Mucosa of descending colon (tissue), 3 donors: ENCODE data around the gene RNF215. TPM values are rescaled to one million over a fixed set of nuclear protein-coding genes. Genes with fewer than 3 reads are reported as not detected.
A peak's percentile ranks its signal among the peaks of the same experiment; 100 is the strongest.

ENCODE experiments used
- ATAC-seq: fragments of 200-7000 bp; cut with Tn5 transposase; one replicate; pipeline ENCODE4 v1.9.1; 2020; ENCODE audit warnings: mild to moderate bottlenecking, moderate library complexity
- DNase-seq, 3 donors: peaks; one replicate each; pipeline ENCODE4 v3.0.0-alpha.2; 2020
- H3K36me3 ChIP-seq: fragments of 200-600 bp; one replicate; pipeline ENCODE4 v1.8.0; 2021; ENCODE audit warnings: low read depth, mild to moderate bottlenecking
- H3K4me1 ChIP-seq: fragments of 200-600 bp; one replicate; pipeline ENCODE4 v1.8.0; 2021; ENCODE audit warnings: low read depth, mild to moderate bottlenecking
- H3K4me3 ChIP-seq: fragments of 200-600 bp; one replicate; pipeline ENCODE4 v1.8.0; 2021; ENCODE audit warnings: mild to moderate bottlenecking
- H3K9me3 ChIP-seq: fragments of 200-600 bp; one replicate; pipeline ENCODE4 v1.8.0; 2021; ENCODE audit warnings: mild to moderate bottlenecking
- intact Hi-C, 2 donors: fragments of 100-400 bp; cut with DNase I in 1 of 2; cut with micrococcal nuclease in 1 of 2; formaldehyde crosslinking; loops; one replicate each; pipeline versions ENCODE4 v1.11.0 to v1.11.1; 2022; cut with DNase I, micrococcal nuclease
- total RNA-seq, 3 donors: library from RNA; stranded (reverse); fragmentation: NEBNext Ultra II Directional in 2 of 3; extraction: Animal tissue kit (Norgen Biotek cat#: 25700) in 2 of 3; gene quantifications; one replicate each; pipeline versions ENCODE4 v1.2.1 to v1.2.4, GENCODE V29; 2021 to 2023
- TF ChIP-seq, protein P1 (sequence below): fragments of 200-600 bp; IDR thresholded peaks from one replicate; pipeline ENCODE4 v1.8.0; 2022; ENCODE audit warnings: antibody characterized with exemption, mild to moderate bottlenecking
- donor health status: DM: no; HTN: no; CAD: no; lungs with moderate emphysema.
- donor health status: DM: no; HTN: no; CAD: no.
- donor health status: DM: no; HTN: yes; CAD: no.

The RNF215 gene
- total RNA-seq, 3 donors from 2014 or later: 9.0 to 14.2 (median 9.1) TPM

- H3K36me3 ChIP-seq: peaks cover 32% of the 10 kb centered on the region
- H3K4me3 ChIP-seq: no peak overlapping the region
- TF ChIP-seq, protein P1, sequence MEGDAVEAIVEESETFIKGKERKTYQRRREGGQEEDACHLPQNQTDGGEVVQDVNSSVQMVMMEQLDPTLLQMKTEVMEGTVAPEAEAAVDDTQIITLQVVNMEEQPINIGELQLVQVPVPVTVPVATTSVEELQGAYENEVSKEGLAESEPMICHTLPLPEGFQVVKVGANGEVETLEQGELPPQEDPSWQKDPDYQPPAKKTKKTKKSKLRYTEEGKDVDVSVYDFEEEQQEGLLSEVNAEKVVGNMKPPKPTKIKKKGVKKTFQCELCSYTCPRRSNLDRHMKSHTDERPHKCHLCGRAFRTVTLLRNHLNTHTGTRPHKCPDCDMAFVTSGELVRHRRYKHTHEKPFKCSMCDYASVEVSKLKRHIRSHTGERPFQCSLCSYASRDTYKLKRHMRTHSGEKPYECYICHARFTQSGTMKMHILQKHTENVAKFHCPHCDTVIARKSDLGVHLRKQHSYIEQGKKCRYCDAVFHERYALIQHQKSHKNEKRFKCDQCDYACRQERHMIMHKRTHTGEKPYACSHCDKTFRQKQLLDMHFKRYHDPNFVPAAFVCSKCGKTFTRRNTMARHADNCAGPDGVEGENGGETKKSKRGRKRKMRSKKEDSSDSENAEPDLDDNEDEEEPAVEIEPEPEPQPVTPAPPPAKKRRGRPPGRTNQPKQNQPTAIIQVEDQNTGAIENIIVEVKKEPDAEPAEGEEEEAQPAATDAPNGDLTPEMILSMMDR: no peak
- peaks cover 18% of the 10 kb centered on the region for H3K4me1 ChIP-seq
- DNase-seq (no peak), ATAC-seq (no peak)
- no peaks in the 10 kb centered on the region for H3K9me3 ChIP-seq
- intact Hi-C loops: no loop called here
Measured at GRCh38 chr22:30334646-30335045, 52.6 kb downstream of the RNF215 start.

DNA sequence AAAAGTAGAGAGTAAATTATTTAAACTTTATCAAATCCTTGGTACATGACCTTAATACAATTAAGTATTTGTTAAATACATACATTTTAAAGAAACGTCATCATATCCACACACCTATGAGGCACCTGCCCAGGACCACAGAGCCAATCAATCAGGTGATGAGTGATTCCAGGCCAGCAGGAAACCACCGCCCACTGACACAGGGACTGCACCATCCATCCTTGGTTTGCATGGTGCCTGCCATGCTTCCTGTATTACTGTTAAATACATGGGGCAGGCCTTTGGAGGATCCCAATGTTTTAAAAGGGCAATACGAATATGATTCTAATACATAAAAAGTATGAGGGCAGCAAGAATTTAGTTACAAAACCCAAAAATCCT lies 53.5 kb downstream of the RNF215 start:
- Histone ChIP-seq H3K4me1 (peaks cover 19% of the 10 kb centered on the region), H3K9me3 (no peaks in the 10 kb centered on the region), H3K36me3 (peaks cover 30% of the 10 kb centered on the region), H3K4me3 (no peak overlapping the region)
- intact Hi-C loops: no loop called here
- ATAC-seq: no peak
- TF ChIP-seq, protein P1: no peak
- DNase-seq: no peak

DNA sequence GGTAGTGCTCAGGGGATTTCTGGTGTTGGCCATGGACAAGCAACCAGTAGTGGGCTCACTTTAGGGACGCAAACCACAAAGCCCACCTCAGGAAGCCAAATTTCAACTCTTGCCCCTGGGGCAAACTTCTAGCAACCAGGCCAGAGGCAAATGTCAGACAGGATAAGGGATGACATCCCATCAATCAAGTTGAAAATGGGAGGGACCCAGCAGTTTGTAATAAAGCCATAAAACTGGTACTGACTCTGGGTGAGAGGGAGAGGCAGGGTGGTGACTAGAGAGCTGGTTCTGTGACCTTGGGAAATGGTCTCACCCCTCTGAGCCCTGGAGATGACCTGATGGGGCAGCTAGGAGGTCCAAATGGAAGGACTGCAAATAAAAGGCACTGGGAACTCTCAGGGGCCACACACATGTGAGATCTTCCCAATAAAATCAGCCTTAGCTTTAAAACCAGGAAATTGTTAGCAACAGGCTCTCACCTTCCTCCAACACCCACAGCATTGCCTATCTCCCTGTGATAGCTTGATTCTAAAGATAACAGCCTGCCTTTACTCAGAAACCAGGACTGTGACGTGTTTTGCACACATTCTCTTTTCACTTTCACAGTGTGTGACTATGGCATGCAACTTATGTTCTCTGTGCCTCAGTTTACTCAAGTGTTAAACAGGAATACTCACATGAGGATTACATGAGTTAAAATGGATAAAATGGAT lies 54.1 kb downstream of the RNF215 start:
- no peak overlapping the region for H3K4me3 ChIP-seq
- peak in 1 of 3 donors; percentile 61 for DNase-seq
- TF ChIP-seq, protein P1: no peak
- ATAC-seq: peak; percentile 89
- peaks cover 25% of the 10 kb centered on the region for H3K4me1 ChIP-seq
- peaks cover 24% of the 10 kb centered on the region for H3K36me3 ChIP-seq
- H3K9me3 ChIP-seq: no peaks in the 10 kb centered on the region
- intact Hi-C loops: no loop called here

GRCh38 chr22:30332551-30332950 lies 54.7 kb downstream of the RNF215 start:
- intact Hi-C loops: no loop called here
- TF ChIP-seq, protein P1: no peak
- DNase-seq (no peak), ATAC-seq (no peak)
- Histone ChIP-seq H3K4me3 (no peak overlapping the region), H3K4me1 (peaks cover 29% of the 10 kb centered on the region), H3K36me3 (peaks cover 22% of the 10 kb centered on the region), H3K9me3 (no peaks in the 10 kb centered on the region)

Other genes starting within 250 kb of the RNF215 start
- gene LIF, start 140.7 kb downstream of the RNF215 start, total RNA-seq: 10 to 100 TPM in 1 of 3 donors, 1 to 10 TPM in 2; 9.1 to 10.0 (median 9.9) TPM
- gene OSM, start 120.6 kb downstream of the RNF215 start, total RNA-seq: 1 to 10 TPM in 1 of 3 donors, under 1 TPM in 1, not detected in 1; 0.41 to 1.0 TPM
- gene CASTOR1, start 97.9 kb downstream of the RNF215 start, total RNA-seq: 1 to 10 TPM; 6.1 to 8.4 (median 7.6) TPM
- gene TBC1D10A, start 60.5 kb downstream of the RNF215 start, total RNA-seq: 10 to 100 TPM; 29.7 to 41.4 (median 32.2) TPM
- 100 to 1,000 TPM; 133 to 152 (median 151) TPM for gene SF3A1, start 30.5 kb downstream of the RNF215 start, total RNA-seq
- 1 to 10 TPM; 1.6 to 2.2 (median 1.8) TPM for gene CCDC157, start 30.4 kb downstream of the RNF215 start, total RNA-seq
- gene SEC14L2, start 9.6 kb upstream of the RNF215 start, total RNA-seq: 1 to 10 TPM in 2 of 3 donors, under 1 TPM in 1; 0.67 to 4.0 (median 2.5) TPM
- gene MTFP1, start 38.4 kb upstream of the RNF215 start, total RNA-seq: 10 to 100 TPM; 14.0 to 26.0 (median 25.3) TPM
- not detected for gene SEC14L3, start 84.6 kb upstream of the RNF215 start, total RNA-seq
- gene SEC14L4, start 118.3 kb upstream of the RNF215 start, total RNA-seq: not detected
- gene SEC14L6, start 159.3 kb upstream of the RNF215 start, total RNA-seq: under 1 TPM in 2 of 3 donors, not detected in 1; 0.26 to 0.47 TPM
- gene GAL3ST1, start 187.3 kb upstream of the RNF215 start, total RNA-seq: 10 to 100 TPM in 2 of 3 donors, 1 to 10 TPM in 1; 7.9 to 15.9 (median 10.1) TPM
- 10 to 100 TPM; 46.2 to 54.3 (median 48.5) TPM for gene PES1, start 204.5 kb upstream of the RNF215 start, total RNA-seq
- 10 to 100 TPM; 23.3 to 43.7 (median 40.2) TPM for gene TCN2, start 219.8 kb upstream of the RNF215 start, total RNA-seq
- gene SLC35E4, start 248.4 kb upstream of the RNF215 start, total RNA-seq: 1 to 10 TPM; 5.0 to 8.5 (median 7.6) TPM